GM12872 (cell line): ENCODE results near the gene KCNQ1.

Experiments
- TF ChIP-seq, protein P1 (sequence below): IDR thresholded peaks from 3 replicates; pipeline ENCODE4 v1.5.1; 2011; ENCODE audit warnings: low read depth, mild to moderate bottlenecking, low read length, moderate library complexity; ENCODE audit not compliant: insufficient read depth

KCNQ1 gene

DNA sequence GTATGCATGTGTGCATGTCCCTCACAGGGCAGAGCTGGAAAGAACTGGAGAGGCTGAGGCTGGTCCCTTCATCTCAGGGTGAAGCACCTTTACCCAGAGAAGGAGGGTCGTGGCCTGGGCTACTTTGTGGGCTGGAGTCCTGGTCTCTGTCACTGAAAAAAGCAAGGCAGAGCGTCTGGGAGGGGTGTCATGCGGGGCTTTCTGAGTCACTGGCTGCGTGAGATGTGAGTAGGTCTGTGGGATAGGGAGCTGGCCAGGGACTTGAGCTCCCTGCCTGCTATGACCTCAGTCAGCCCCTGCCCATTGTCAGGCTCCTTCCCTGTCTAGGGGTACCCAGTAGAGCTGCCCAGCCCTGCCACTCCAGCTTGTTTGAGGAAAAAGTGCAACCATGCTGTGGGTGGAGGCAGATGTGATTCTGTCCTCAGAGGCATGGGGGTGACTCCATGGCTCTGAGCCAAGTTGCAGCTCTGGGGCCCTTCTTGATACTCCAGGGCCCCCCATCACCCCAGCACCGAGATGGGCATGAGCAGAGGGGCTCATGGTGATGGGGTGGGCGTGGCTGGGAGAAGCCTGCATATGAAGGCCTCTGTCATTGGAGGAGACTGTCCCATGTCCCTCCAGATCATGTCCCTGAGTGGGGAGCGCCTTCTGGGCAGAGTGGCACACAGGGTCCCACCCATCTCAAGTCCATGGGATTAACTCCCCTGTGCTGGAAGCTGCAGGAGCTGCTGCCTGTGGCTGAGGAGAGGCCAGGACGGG is 27.8 kb downstream of the KCNQ1 start:
- TF ChIP-seq, protein P1, sequence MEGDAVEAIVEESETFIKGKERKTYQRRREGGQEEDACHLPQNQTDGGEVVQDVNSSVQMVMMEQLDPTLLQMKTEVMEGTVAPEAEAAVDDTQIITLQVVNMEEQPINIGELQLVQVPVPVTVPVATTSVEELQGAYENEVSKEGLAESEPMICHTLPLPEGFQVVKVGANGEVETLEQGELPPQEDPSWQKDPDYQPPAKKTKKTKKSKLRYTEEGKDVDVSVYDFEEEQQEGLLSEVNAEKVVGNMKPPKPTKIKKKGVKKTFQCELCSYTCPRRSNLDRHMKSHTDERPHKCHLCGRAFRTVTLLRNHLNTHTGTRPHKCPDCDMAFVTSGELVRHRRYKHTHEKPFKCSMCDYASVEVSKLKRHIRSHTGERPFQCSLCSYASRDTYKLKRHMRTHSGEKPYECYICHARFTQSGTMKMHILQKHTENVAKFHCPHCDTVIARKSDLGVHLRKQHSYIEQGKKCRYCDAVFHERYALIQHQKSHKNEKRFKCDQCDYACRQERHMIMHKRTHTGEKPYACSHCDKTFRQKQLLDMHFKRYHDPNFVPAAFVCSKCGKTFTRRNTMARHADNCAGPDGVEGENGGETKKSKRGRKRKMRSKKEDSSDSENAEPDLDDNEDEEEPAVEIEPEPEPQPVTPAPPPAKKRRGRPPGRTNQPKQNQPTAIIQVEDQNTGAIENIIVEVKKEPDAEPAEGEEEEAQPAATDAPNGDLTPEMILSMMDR, result no peak

DNA sequence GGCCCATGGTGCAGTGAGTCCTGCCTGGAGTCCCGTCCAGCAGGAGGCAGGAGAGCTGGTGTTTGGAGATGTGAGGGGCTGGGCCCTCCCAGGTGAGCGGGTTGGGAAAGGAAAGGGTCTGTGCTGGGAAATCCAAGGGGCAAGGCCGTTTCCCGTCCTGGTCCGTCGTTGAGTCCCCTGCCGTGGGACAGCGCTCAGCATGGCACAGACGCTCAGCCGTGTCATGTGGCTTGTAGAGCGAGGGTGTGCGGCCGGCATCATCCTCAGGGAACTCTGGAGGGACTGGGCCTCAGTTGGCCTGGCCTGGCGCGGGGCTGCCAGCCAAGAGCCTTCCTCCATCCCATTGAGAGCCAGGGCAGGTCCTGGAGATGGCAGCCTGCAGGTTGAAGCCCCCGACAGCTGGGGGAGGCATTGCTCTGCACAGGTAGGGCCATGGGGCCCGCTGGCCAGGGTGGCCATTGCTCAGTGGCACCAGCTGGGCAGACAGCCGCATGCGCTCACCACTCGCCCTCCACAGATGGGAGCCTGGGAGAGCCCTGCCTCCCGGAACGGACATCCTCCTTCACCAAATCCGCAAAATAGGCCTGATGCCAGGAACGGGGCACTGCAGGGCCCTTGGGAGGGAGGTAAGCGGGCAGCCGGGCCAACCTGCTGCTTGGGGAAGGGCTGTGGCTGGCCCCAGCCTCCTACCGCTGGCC is 28.7 kb downstream of the KCNQ1 start:
- TF ChIP-seq, protein P1, result no peak

DNA sequence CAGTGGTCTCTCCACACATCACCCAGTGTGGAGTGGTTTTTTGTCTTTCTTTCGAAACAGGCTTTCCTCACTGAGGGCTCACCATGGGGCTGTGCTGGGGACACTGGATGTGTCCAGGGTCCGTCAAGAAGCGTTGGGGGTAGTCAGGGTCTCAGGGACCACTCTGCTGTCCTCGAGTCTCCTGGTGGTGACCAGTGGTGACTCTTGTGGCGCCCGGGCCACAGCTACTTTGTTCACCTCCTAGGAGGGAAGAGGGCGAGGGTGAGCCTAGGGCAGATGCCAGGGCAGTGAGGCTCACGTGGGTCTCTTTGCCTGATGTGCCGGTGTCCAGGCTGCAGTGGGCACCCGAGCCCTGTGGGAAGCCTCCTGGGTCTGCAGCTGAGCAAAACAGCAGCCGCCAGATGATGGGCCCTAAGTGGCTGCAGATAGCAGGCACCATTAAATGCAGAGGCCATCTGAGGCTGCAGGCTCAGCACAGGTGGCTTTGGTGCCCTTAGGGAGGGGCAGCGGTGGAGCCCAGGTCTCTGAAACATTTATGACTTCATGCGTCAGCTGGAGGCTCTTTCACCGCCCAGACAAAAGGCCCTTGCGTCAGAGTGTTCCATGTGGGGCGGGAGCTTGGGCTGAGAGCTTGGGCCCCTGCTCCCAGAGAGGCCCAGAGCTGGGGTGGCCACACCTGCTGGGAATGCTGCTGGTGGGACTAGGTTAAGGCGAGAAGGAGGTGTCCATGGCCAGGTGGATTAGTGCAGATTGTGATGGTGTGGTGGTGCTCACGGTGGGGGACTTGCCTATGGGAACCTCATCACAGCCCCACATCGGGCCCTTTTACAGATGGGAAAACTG is 29.5 kb downstream of the KCNQ1 start:
- TF ChIP-seq, protein P1, result no peak

DNA sequence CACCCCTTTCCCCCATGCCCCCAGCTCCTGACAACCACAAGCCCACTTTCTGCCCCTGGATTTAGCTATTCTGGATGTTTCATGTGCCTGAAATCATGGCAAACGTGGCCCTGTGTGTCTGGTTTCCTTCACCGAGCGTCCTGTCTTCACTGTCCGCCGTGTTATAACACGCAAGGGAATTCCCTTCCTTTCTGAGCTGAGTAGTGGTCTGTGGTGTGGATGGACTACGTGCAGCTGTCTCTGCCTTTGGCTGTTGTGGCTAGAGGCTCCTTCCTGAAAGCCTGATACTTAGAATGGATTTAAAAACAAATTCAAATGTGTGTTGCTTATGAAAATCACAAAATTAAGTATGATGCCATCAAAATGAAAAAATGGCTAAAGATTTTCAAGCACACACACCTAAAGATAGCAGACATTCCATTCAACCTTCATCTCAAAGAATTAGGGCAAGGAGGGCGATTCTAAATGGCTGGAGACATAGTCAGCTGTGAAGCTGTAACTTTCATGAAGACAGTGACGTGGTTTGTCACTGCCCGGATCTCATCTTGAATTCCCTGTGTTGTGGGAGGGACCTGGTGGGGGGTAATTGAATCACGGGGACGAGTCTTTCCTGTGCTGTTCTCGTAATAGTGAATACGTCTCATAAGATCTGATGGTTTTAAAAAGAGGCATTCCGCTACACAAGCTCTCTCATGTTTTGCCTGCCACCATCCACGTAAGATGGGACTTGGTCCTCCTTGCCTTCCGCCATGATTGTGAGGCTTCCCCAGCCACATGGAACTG is 30.5 kb downstream of the KCNQ1 start:
- TF ChIP-seq, protein P1, result no peak

DNA sequence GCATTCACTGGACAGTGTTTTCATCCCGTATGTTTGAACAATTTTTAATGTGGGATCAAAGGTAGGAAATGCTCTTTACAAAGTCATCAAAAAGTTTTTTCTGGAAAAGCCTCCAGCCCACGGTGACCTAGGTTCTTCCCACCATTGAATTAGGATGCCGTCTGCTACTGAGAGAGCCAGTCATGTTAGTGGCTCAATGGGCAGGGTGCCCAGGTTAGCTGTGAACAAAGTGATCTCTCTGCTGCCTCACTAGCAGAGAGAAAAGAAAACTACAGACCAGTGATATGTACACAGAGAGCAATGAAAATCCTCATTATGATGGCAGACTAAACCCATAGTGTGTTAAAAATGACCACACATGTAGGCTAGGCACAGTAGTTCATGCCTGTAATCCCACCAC is 32.4 kb downstream of the KCNQ1 start:
- TF ChIP-seq, protein P1, result no peak

DNA sequence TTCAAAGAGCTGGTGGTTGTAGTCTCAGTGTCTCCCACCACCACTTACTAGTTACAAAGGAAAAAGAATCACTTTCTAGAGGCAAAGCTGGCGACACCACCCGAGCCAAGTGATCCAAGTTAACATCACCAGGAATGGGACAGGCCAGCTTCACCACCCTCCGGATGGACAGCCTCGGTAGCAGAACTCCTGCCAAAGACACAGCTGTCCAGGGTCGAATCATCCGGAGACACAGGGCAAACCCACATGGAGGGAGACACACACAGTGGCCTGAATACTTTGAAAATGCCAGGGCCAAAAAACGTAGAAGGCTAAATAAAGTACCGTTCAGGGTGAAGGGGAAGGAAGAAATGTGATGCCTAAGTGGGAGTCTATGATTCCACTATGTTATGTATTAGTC is 33.1 kb downstream of the KCNQ1 start:
- TF ChIP-seq, protein P1, result no peak
